ENCODE results near the gene RAB40A.

The RAB40A gene

DNA sequence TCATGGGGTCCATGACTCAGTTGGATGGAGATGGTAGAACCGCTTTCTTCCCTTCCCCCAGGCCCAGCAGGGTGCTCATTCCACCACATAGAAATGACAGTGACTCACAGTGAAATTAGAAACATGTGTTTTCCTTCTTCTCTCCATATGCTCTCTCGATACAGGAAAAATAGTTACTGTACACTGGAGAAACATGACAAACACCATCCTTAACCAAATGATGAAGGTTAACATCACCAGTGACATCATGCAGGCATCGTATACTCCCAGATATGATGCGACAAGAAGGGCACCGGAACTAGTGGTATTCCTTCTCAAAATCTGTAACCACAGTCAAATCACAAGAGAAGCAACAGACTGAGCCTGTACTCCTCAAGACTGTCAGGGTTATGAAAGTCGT lies 11.7 kb upstream of the RAB40A start:
- no peak overlapping the region for H3K4me3 ChIP-seq (replicated peaks in 1 of 2; ENCODE audit: low read depth in 2 of 2, low read length in 2 of 2)
- DNase-seq (ENCODE audit: low read depth in 2 of 2): peak; percentile 74 to 86
- TF ChIP-seq, protein P1, sequence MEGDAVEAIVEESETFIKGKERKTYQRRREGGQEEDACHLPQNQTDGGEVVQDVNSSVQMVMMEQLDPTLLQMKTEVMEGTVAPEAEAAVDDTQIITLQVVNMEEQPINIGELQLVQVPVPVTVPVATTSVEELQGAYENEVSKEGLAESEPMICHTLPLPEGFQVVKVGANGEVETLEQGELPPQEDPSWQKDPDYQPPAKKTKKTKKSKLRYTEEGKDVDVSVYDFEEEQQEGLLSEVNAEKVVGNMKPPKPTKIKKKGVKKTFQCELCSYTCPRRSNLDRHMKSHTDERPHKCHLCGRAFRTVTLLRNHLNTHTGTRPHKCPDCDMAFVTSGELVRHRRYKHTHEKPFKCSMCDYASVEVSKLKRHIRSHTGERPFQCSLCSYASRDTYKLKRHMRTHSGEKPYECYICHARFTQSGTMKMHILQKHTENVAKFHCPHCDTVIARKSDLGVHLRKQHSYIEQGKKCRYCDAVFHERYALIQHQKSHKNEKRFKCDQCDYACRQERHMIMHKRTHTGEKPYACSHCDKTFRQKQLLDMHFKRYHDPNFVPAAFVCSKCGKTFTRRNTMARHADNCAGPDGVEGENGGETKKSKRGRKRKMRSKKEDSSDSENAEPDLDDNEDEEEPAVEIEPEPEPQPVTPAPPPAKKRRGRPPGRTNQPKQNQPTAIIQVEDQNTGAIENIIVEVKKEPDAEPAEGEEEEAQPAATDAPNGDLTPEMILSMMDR (IDR thresholded peaks at IDR 0.05; ENCODE audit: low read depth, low read length): no peak

DNA sequence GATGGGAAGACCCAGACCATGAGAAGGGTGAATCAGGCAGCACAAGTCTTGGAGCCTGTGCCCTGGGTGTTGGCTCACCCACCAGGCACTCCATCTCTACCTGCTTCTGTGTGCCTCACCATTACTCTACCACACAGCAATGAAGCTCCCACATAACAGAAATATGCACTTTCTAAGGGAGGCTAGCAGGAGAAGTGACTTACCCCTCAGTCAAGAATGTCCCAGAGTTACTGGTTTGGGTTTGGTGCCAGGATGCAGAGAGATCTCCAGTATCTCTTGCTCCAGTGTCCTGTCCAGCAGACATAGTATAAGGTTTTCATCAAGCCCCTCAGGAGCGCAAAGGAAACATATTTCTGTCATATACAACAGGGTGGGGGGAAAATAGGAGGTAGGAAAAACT lies 11.3 kb upstream of the RAB40A start:
- DNase-seq (ENCODE audit: low read depth in 2 of 2): peak in 1 of 2 donors; percentile 32
- H3K4me3 ChIP-seq (replicated peaks in 1 of 2; ENCODE audit: low read depth in 2 of 2, low read length in 2 of 2): no peak overlapping the region
- TF ChIP-seq, protein P1 (IDR thresholded peaks at IDR 0.05; ENCODE audit: low read depth, low read length): no peak

DNA sequence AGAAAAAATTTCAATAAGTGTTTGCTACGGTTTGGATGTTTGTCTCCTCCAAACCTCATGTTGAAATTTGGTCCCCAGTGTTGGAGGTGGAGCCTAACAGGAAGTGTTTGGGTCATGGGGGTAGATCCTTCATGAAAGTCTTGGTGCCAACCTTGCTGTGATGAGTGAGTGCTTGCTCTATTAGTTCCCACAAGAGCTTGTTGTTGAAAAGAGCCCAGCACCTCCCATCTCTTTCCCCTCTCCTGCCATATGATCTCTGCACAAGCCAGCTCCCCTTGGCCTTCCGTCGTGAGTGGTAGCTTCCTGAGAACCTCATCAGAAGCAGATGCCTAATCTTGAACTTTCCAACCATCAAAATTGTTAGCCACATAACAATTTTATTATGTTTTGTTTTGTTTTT lies 10.3 kb upstream of the RAB40A start:
- no peak for DNase-seq (ENCODE audit: low read depth in 2 of 2)
- H3K4me3 ChIP-seq (replicated peaks in 1 of 2; ENCODE audit: low read depth in 2 of 2, low read length in 2 of 2): no peak overlapping the region
- TF ChIP-seq, protein P1 (IDR thresholded peaks at IDR 0.05; ENCODE audit: low read depth, low read length): no peak

DNA sequence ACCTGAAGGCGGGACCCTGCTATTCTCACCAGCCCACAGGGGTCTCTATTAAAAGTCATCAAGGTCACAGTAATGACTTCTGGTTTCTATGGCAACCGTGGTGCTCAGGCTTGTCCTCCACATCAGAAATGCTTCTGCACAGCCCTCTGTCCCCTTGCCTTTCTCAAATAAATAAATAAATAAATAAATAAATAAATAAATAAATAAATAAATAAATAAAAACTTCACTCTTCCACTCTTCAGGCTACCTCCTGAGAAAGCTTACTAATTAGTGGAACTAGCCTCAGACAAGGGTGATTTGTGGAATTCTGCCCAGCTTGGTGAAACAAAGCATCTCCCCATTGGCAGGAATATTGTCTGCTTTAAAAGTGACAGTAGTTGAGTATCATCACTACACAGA lies 5.5 kb upstream of the RAB40A start:
- DNase-seq (ENCODE audit: low read depth in 2 of 2): no peak
- no peak overlapping the region for H3K4me3 ChIP-seq (replicated peaks in 1 of 2; ENCODE audit: low read depth in 2 of 2, low read length in 2 of 2)
- TF ChIP-seq, protein P1 (IDR thresholded peaks at IDR 0.05; ENCODE audit: low read depth, low read length): no peak

DNA sequence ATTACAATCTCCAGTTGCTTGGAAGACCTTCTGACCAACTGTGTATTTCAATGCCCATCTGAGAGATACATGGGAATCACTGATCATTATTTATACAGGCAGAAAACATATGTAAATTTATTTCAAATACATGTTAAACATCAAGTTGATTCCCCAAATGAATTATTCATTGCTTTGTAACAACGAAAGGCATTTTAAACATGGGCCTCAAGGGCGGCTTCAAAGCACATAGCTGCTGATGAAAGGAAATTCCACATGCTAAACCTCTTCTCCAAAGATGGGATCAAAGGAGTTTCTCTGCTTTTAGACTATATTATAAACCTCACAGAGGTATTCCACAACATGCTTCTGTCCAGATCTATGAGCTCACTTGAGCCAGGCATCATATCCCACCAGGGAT lies 4.3 kb upstream of the RAB40A start:
- no peak for DNase-seq (ENCODE audit: low read depth in 2 of 2)
- TF ChIP-seq, protein P1 (IDR thresholded peaks at IDR 0.05; ENCODE audit: low read depth, low read length): no peak
- H3K4me3 ChIP-seq (replicated peaks in 1 of 2; ENCODE audit: low read depth in 2 of 2, low read length in 2 of 2): no peak overlapping the region

DNA sequence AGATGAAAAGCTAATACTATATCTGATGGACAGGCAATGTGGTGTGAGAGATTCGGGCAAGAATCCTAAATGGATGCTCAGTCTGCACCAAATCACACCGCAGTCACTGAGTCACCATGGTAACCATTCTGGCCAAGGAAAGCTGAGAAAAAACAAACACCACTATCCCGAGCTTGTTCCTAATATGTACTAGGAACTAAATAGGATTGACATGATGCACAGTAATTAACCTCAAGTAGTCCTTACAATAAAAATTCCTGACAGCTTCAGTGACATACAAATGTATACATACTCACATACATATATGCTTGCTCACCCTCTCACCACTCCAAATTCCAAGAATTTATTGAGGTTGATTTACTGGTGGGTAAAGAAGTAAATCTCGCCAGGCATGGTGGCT lies 1.1 kb upstream of the RAB40A start:
- peak; percentile 73 to 81 for DNase-seq (ENCODE audit: low read depth in 2 of 2)
- H3K4me3 ChIP-seq (replicated peaks in 1 of 2; ENCODE audit: low read depth in 2 of 2, low read length in 2 of 2): no peak overlapping the region
- TF ChIP-seq, protein P1 (IDR thresholded peaks at IDR 0.05; ENCODE audit: low read depth, low read length): no peak

DNA sequence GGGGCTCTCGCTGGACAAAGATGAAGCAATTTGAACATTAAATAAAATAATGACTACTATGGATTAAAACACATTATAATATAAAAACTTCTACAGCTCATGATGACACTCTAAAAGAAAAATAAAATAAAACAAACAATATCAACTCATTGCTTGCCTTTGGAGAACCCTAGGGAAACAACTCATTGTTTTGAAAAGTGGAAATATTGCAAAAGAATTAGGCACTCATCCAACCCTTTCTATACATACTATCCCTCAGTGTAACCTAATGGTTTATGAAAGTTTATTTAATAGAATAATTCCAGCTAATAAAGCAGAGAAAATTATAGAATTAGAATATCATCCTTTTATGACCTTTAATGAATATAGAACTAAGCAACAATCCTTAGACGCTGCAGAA lies 718 bp downstream of the RAB40A start:
- DNase-seq (ENCODE audit: low read depth in 2 of 2): peak; percentile 51 to 72
- H3K4me3 ChIP-seq (replicated peaks in 1 of 2; ENCODE audit: low read depth in 2 of 2, low read length in 2 of 2): no peak overlapping the region
- TF ChIP-seq, protein P1 (IDR thresholded peaks at IDR 0.05; ENCODE audit: low read depth, low read length): no peak

Data from cardiac fibroblast (primary cell).